Panc1 (cell line): ENCODE measurements around the gene TMEM82. TPM values are rescaled to one million over a fixed set of nuclear protein-coding genes. Genes with fewer than 3 reads are reported as not detected.

Experiments
- ATAC-seq: fragments of 200-7000 bp; cut with Tn5 transposase; 2 replicates; pipeline ENCODE4 v1.9.1; 2020; ENCODE audit warnings: mild to moderate bottlenecking, moderate library complexity
- Bru-seq: library from RNA; stranded (reverse); fragments of 400-500 nt; gene quantifications from one replicate; lab custom pipeline; 2021; lab: Mats Ljungman, UMichigan
- BruChase-seq, 2 experiments: library from RNA; stranded (reverse); fragments of 400-500 nt; gene quantifications; one replicate each; lab custom pipeline; 2021; lab: Mats Ljungman, UMichigan
- BruUV-seq: library from RNA; stranded (reverse); fragments of 400-500 nt; replicated peaks from 2 replicates; lab custom pipeline; 2021; lab: Mats Ljungman, UMichigan
- CTCF ChIA-PET: fragments of 300-600 bp; sonication (Branson Sonifier 250); formaldehyde crosslinking; loops from one replicate; lab custom pipeline; 2022; ENCODE audit warnings: antibody characterized with exemption; lab: Charles Lee
- POLR2A ChIA-PET: fragments of 300-600 bp; sonication (Branson Sonifier 250); formaldehyde crosslinking; loops from one replicate; lab custom pipeline; 2022; ENCODE audit warnings: antibody characterized with exemption; lab: Charles Lee
- DNase-seq: peaks from one replicate; pipeline ENCODE4 v3.0.0-alpha.2; 2010; ENCODE audit warnings: low read depth, low spot score
- H3K27ac ChIP-seq: 2 replicates; pipeline ENCODE4 v1.5.1; 2011; ENCODE audit warnings: mild to moderate bottlenecking, low read length, inconsistent platforms
- H3K27me3 ChIP-seq: fragments of 200-500 bp; sonication (Bioruptor generic); 2 replicates; pipeline ENCODE4 v1.6.0; 2014; ENCODE audit warnings: low read length, inconsistent platforms; ENCODE audit not compliant: control insufficient read depth, insufficient read depth
- H3K36me3 ChIP-seq: fragments of 200-500 bp; sonication (Bioruptor generic); 2 replicates; pipeline ENCODE4 v1.5.1; 2014; ENCODE audit warnings: inconsistent platforms, mild to moderate bottlenecking, low read length, moderate library complexity; ENCODE audit not compliant: control insufficient read depth, insufficient read depth
- H3K4me1 ChIP-seq: 2 replicates; pipeline ENCODE4 v1.5.1; 2011; ENCODE audit warnings: inconsistent platforms, mild to moderate bottlenecking, low read length, moderate library complexity; ENCODE audit not compliant: control insufficient read depth, insufficient read depth
- H3K4me3 ChIP-seq, 2 experiments: 2 replicates each; pipeline ENCODE4 v1.5.1; 2011 to 2012; ENCODE audit warnings: low read depth in 2 of 2, low read length in 2 of 2, mild to moderate bottlenecking in 2 of 2, inconsistent platforms in 1 of 2, moderate library complexity in 1 of 2
- H3K9me3 ChIP-seq: fragments of 200-500 bp; sonication (Bioruptor generic); 2 replicates; pipeline ENCODE4 v1.5.1; 2014; ENCODE audit warnings: low read depth, mild to moderate bottlenecking, inconsistent platforms, low read length, moderate library complexity; ENCODE audit not compliant: control insufficient read depth, insufficient read depth
- CTCF ChIP-seq: fragments of 450-650 bp; IDR thresholded peaks from 2 replicates; pipeline ENCODE4 v1.5.1; 2017; ENCODE audit warnings: mild to moderate bottlenecking
- POLR2AphosphoS5 ChIP-seq: IDR thresholded peaks from 2 replicates; pipeline ENCODE4 v1.6.1; 2012; ENCODE audit warnings: mild to moderate bottlenecking, low read depth, low read length, moderate library complexity
- REST ChIP-seq, 2 experiments: IDR thresholded peaks; 2 replicates each; pipeline ENCODE4 v1.6.1; 2011 to 2012; ENCODE audit warnings: low read depth in 2 of 2, control low read depth in 1 of 2, low read length in 1 of 2, mild to moderate bottlenecking in 1 of 2, moderate library complexity in 1 of 2; ENCODE audit not compliant: insufficient read depth in 1 of 2
- SIN3A ChIP-seq: IDR thresholded peaks from 2 replicates; pipeline ENCODE4 v1.6.1; 2012; ENCODE audit warnings: low read depth, mild to moderate bottlenecking, low read length, moderate library complexity, borderline replicate concordance; ENCODE audit not compliant: insufficient read depth
- TCF7L2 ChIP-seq: IDR thresholded peaks from 2 replicates; pipeline ENCODE4 v1.6.1; 2011; ENCODE audit warnings: mild to moderate bottlenecking, low read depth, low read length, inconsistent platforms
- in situ Hi-C: cut with HindIII; loops from 2 replicates; pipeline ENCODE4 v1.10.0; 2016; ENCODE audit warnings: low sequenced_read_pairs, low pct_unique_long_range_greater_than_20kb
- intact Hi-C: fragments of 100-400 bp; cut with micrococcal nuclease; formaldehyde crosslinking; loops from one replicate; pipeline ENCODE4 v1.10.0; 2022; ENCODE audit not compliant: unreplicated experiment
- long read RNA-seq: library from polyadenylated mRNA; unstranded; transcript quantifications from one replicate; pipeline ENCODE4 v2.0.0, GENCODE V29; 2021; ENCODE audit not compliant: unreplicated experiment
- polyA plus RNA-seq: library from polyadenylated mRNA; unstranded; fragments of >200 nt; gene quantifications from one replicate; pipeline ENCODE4 v1.2.1, GENCODE V29; 2012; ENCODE audit warnings: missing spikeins; ENCODE audit not compliant: insufficient read length
- total RNA-seq: library from RNA; stranded (reverse); gene quantifications from one replicate; pipeline ENCODE4 v1.2.1, GENCODE V29; 2021; ENCODE audit not compliant: unreplicated experiment

Gene TMEM82
- total RNA-seq (not detected), Bru-seq, nascent RNA (percentile 11 among the genes with signal in this experiment), BruChase-seq, experiment 1, labeled RNA remaining after a 2-hour chase (not detected), BruChase-seq, experiment 2, labeled RNA remaining after a 6-hour chase (not detected)
- polyA plus RNA-seq, result not detected
- long read RNA-seq, result 0 reads

GRCh38 chr1:15742339-15742801 lies at the start of gene TMEM82:
Gene TMEM82 (plus strand): TSS chr1:15742499. CDS start chr1:15742560, 61 bp downstream.
- BruUV-seq, result no TSS peak
- Histone ChIP-seq H3K27me3 (no peaks in the 10 kb centered on the region), H3K9me3 (no peaks in the 10 kb centered on the region), H3K4me1 (peaks cover 6% of the 10 kb centered on the region), H3K4me3 (no peak within 1 kb of the TSS), H3K27ac (no peak within 1 kb of the TSS), H3K36me3 (no peaks in the 10 kb centered on the region)
- TF ChIP-seq REST (IDR thresholded peaks at IDR 0.05; ENCODE audit: insufficient read depth in 1 of 2, low read depth in 2 of 2, low read length in 1 of 2) (no peak), POLR2AphosphoS5 (no peak), CTCF (no peak), TCF7L2 (no peak), SIN3A (no peak)
- intact Hi-C loops (loop anchor here (10.0 kb wide), 1 partner anchor 128 kb away; the partner anchor contains the start of gene DDI2), in situ Hi-C loops (no loop called here)
- DNase-seq (no peak), ATAC-seq (no peak)
- CTCF ChIA-PET, result interaction anchor here (0.6 to 0.7 kb wide), 5 partner anchors 12 to 330 kb away, joined by 3 to 10 read pairs (median 5); no protein-coding TSS in a partner anchor
- POLR2A ChIA-PET, result no interaction called here

- Histone ChIP-seq H3K27ac (no peak overlapping the region), H3K27me3 (no peaks in the 10 kb centered on the region), H3K9me3 (no peaks in the 10 kb centered on the region), H3K4me1 (no peaks in the 10 kb centered on the region), H3K36me3 (no peaks in the 10 kb centered on the region), H3K4me3 (no peak overlapping the region)
- ChIA-PET POLR2A (no interaction called here), CTCF (no interaction called here)
- in situ Hi-C loops, result no loop called here
- intact Hi-C loops, result no loop called here
- ATAC-seq, result no peak
- DNase-seq, result no peak
- no TSS peak for BruUV-seq
- TF ChIP-seq CTCF (no peak), REST (IDR thresholded peaks at IDR 0.05; ENCODE audit: insufficient read depth in 1 of 2, low read depth in 2 of 2, low read length in 1 of 2) (no peak), TCF7L2 (no peak), SIN3A (no peak), POLR2AphosphoS5 (no peak)
Observed at GRCh38 chr1:15693371-15693770, 48.9 kb upstream of the TMEM82 start.
